Activated CD4-positive, alpha-beta T cell treated with anti-CD3 and anti-CD28 coated beads, Interleukin-2, amount 10 ng/mL, durations not matched to agents 7 days and 5 days (primary cell): ENCODE measurements around the gene AK9. TPM values are rescaled to one million over a fixed set of nuclear protein-coding genes. Genes with fewer than 3 reads are reported as not detected.
"Not testable (repeated sequence)": the region's sequence is repeated elsewhere in the genome, so short reads cannot be mapped to it uniquely, and the experiment has no call there.

Source experiments
- CTCF ChIA-PET: fragments of 350-600 bp; sonication (Branson Sonifier 250); formaldehyde crosslinking; loops from one replicate; lab custom pipeline; 2021; ENCODE audit warnings: antibody characterized with exemption; lab: Charles Lee
- POLR2A ChIA-PET: fragments of 350-600 bp; sonication (Branson Sonifier 250); formaldehyde crosslinking; loops from one replicate; lab custom pipeline; 2021; ENCODE audit warnings: antibody characterized with exemption; lab: Charles Lee
- DNase-seq: peaks from one replicate; pipeline ENCODE4 v3.0.0-alpha.2; 2020
- H3K27ac Mint-ChIP-seq: one replicate; pipeline ENCODE4 v1.8.0; 2021; ENCODE audit warnings: mild to moderate bottlenecking, moderate library complexity, mixed read lengths
- H3K27me3 Mint-ChIP-seq: one replicate; pipeline ENCODE4 v1.8.0; 2021; ENCODE audit warnings: mixed read lengths
- H3K36me3 Mint-ChIP-seq: one replicate; pipeline ENCODE4 v1.8.0; 2021; ENCODE audit warnings: low read depth, mixed read lengths
- H3K4me1 Mint-ChIP-seq: one replicate; pipeline ENCODE4 v1.8.0; 2021; ENCODE audit warnings: mixed read lengths
- H3K4me3 Mint-ChIP-seq: one replicate; pipeline ENCODE4 v1.8.0; 2021; ENCODE audit warnings: mild to moderate bottlenecking, moderate library complexity, mixed read lengths
- H3K9me3 Mint-ChIP-seq: one replicate; pipeline ENCODE4 v1.8.0; 2021; ENCODE audit warnings: mixed read lengths
- total RNA-seq, 2 experiments: library from RNA; stranded (reverse); gene quantifications; one replicate each; pipeline ENCODE4 v1.2.3, GENCODE V29; 2021

AK9 gene
- 1 to 10 TPM; 3.4 to 5.0 TPM for total RNA-seq

DNA sequence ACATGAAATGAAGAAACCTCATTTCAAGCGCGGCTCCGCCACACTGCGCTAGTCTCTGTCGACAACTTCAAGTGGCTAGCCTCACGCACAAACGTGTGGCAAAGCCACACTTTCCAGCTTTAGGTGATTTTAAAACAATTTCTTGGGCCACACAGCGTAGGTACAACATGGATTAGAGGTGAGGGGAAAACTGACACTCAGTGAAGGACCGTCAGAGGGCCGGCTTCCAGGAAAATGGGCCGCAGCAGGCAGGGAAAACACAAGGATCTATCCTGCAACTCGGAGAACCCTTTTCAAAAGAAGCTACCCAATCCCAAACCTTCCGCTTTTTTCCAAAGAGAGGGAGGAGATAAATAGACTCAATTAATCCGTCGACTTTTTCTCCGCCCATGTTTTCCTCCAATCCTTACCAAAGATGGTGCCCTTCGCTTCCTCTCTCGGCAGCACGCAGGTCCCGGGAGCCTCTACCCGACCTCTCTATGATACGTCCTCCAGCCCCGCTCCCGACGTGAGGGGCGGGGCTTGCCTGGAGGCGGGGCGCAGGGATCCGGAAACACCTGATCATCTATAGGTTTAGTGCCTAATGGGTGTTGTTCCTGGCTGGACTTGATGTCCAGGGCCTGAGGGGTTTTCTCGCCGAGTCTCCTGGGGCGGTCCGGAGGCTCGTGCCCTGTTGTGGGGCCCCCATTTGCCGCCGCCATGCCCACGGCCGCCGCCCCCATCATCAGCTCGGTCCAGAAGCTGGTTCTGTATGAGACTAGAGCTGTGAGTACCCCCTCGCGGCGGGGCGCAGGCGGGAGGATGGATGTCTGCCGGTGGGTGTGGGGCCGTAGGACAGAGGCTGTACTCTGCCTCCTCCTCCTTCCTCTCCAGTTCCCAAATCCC, at the start of gene AK9, which contains the start of gene FIG4:
AK9 (minus strand) TSS at position 466 of the 885 bp plus-strand sequence. CDS start 15,457 bp downstream, outside the sequence.
FIG4 (plus strand) TSS at position 560 of the 885 bp plus-strand sequence; CDS start at position 700, 140 bp downstream.
- Mint-ChIP-seq H3K36me3 (peaks cover 7% of the 10 kb centered on the region), H3K4me3 (peak within 1 kb of the TSS; percentile 89), H3K27ac (peak within 1 kb of the TSS; percentile 91), H3K9me3 (no peaks in the 10 kb centered on the region), H3K4me1 (peaks cover 32% of the 10 kb centered on the region), H3K27me3 (peaks cover 2% of the 10 kb centered on the region)
- peak; percentile 92 for DNase-seq
- CTCF ChIA-PET, result interaction anchor here (0.8 to 1.1 kb wide), 4 partner anchors 12 to 307 kb away, joined by 3 read pairs; no protein-coding TSS in a partner anchor
- POLR2A ChIA-PET, result no interaction called here

DNA sequence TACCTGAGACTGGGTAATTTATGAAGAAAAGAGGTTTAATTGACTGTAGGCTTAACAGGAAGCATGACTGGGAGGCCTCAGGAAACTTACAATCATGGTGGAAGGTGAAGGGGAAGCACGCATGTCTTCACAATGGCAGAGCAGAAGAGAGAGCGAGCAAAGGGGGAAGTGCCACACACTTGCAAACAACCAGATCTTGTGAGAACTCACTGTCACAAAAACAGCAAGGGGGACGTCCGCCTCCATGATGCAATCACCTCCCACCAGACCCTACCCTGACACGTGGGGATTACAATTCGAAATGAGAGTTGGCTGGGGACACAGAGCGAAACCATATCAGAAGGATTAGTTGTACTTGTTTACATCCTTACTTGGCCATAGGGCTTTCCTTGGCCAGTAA, 49.8 kb upstream of the AK9 start:
- CTCF ChIA-PET, result no interaction called here

DNA sequence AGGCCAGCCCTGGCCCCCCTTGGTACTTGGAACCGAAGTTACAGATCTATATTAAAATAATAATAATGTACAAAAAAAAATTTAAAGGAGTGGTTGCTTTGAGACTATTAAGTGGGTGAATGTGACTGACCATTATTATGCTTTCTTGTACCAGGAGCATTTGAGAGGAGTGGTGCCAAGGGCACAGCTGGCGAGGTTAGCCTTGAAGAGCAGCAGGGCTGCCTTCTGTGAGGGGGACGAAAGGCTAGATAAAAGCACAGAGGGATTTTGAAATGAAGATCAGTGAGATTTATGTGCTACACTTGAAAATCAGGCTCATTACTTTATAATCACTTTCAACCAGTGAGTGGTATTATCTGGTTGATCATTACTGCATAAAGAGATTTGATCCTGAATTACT, 48.7 kb upstream of the AK9 start:
- no peaks in the 10 kb centered on the region for H3K27me3 Mint-ChIP-seq
- ChIA-PET CTCF (no interaction called here), POLR2A (no interaction called here)
- peaks cover 15% of the 10 kb centered on the region for H3K36me3 Mint-ChIP-seq
- H3K4me3 Mint-ChIP-seq, result no peak overlapping the region
- no peak overlapping the region for H3K27ac Mint-ChIP-seq
- DNase-seq, result no peak
- peaks cover 6% of the 10 kb centered on the region for H3K9me3 Mint-ChIP-seq
- no peaks in the 10 kb centered on the region for H3K4me1 Mint-ChIP-seq

More for the DNA sequence above, 49.8 kb upstream of the AK9 start:
- Mint-ChIP-seq H3K36me3 (peaks cover 22% of the 10 kb centered on the region), H3K27ac (no peak overlapping the region), H3K9me3 (peaks cover 7% of the 10 kb centered on the region), H3K27me3 (no peaks in the 10 kb centered on the region), H3K4me1 (no peaks in the 10 kb centered on the region), H3K4me3 (no peak overlapping the region)
- DNase-seq, result no peak
- POLR2A ChIA-PET, result no interaction called here

DNA sequence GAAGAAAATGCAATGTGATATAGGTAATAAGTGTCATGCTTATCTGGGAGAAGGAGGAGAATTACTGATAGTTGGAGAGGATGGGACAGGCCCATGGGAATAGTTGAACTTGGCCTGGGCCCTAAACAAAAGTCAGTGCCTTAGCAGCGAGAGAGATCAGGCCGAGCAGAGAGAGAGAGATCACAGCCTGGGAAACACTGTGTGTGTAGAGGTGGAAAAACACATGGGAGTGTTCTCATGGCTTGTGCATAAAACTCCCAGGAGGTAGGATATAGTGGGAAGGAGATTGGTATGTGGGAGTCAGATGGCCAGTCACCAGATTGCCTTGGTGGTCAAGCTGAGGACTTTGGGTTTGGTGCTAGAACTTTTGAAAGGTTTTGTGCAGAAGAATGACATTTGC, 47.7 kb upstream of the AK9 start:
- no peak for DNase-seq
- Mint-ChIP-seq H3K36me3 (peaks cover 13% of the 10 kb centered on the region), H3K27me3 (no peaks in the 10 kb centered on the region), H3K4me3 (no peak overlapping the region), H3K27ac (no peak overlapping the region), H3K9me3 (peaks cover 3% of the 10 kb centered on the region), H3K4me1 (no peaks in the 10 kb centered on the region)
- POLR2A ChIA-PET, result no interaction called here
- CTCF ChIA-PET, result no interaction called here

DNA sequence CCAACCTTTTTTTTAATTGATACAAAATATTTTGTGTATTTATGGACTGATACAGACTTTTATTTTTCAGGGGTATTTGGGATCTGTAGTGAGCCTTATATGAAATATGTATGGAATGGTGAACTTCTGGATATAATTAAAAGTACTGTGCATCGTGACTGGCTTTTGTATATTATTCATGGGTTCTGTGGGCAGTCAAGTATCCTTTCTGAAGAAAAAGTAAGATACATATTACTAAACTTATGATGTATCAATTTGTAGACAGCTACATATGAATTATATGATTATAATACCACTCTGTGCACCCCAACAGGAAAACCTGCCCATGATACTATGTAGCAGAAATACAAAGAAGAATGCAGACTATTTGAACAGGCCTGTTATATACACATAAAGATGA, 47.3 kb upstream of the AK9 start:
- no peaks in the 10 kb centered on the region for H3K4me1 Mint-ChIP-seq
- H3K36me3 Mint-ChIP-seq, result peaks cover 13% of the 10 kb centered on the region
- no peak overlapping the region for H3K27ac Mint-ChIP-seq
- ChIA-PET CTCF (no interaction called here), POLR2A (no interaction called here)
- no peak overlapping the region for H3K4me3 Mint-ChIP-seq
- no peaks in the 10 kb centered on the region for H3K27me3 Mint-ChIP-seq
- H3K9me3 Mint-ChIP-seq, result peaks cover 3% of the 10 kb centered on the region
- DNase-seq, result no peak

DNA sequence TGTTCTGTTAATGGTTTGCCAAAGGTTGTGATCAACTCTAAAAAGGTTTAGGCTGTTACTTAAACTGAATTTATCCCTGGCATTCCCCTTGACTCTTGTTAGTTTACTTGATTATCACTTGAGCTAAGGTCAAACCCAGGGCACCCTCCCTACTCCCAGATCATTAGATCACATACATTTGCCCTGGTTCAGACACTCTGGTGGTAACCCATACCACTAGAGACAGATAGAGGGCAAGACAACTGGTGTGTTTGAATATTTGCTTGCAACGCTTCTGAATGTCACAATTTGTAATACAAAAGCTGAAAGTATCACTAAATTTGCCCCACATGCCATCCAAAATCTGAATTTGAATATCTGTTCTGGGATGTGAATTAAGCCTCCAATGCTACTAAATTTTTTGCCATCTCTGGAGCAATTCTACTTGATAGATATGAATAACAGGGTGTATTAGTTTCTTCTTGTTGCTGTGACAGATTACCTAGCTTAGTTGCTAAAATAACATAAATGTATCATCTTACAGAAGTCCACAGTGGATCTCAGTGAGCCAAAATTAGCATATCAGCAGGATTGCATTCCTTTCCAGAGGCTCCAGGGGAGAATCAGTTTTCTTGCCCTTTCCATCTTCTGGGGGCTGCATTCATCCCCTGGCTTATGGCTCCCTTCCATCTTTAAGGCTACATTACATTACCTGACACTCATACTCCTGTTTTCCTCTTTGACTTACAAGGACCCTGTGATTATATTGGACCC, 45.4 kb upstream of the AK9 start:
- H3K27me3 Mint-ChIP-seq, result no peaks in the 10 kb centered on the region
- ChIA-PET POLR2A (no interaction called here), CTCF (no interaction called here)
- DNase-seq, result no peak
- no peaks in the 10 kb centered on the region for H3K4me1 Mint-ChIP-seq
- H3K9me3 Mint-ChIP-seq, result peaks cover 3% of the 10 kb centered on the region
- H3K27ac Mint-ChIP-seq, result no peak overlapping the region
- no peak overlapping the region for H3K4me3 Mint-ChIP-seq
- H3K36me3 Mint-ChIP-seq, result peaks cover 13% of the 10 kb centered on the region

DNA sequence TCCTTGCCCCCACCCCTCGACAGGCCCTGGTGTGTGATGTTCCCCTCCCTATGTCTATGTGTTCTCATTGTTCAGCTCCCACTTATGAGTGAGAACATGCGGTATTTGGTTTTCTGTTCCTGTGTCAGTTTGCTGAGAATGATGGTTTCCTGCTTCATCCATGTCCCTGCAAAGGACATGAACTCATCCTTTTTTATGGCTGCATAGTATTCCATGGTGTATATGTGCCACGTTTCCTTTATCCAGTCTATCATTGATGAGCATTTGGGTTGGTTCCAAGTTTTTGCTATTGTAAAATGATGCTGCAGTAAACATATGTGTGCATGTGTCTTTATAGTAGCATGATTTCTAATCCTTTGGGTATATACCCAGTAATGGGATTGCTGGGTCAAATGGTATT, 34.2 kb upstream of the AK9 start:
- H3K9me3 Mint-ChIP-seq, H3K27me3 Mint-ChIP-seq, POLR2A ChIA-PET, H3K4me3 Mint-ChIP-seq, H3K4me1 Mint-ChIP-seq, H3K27ac Mint-ChIP-seq, DNase-seq, CTCF ChIA-PET, H3K36me3 Mint-ChIP-seq: not testable (repeated sequence)

DNA sequence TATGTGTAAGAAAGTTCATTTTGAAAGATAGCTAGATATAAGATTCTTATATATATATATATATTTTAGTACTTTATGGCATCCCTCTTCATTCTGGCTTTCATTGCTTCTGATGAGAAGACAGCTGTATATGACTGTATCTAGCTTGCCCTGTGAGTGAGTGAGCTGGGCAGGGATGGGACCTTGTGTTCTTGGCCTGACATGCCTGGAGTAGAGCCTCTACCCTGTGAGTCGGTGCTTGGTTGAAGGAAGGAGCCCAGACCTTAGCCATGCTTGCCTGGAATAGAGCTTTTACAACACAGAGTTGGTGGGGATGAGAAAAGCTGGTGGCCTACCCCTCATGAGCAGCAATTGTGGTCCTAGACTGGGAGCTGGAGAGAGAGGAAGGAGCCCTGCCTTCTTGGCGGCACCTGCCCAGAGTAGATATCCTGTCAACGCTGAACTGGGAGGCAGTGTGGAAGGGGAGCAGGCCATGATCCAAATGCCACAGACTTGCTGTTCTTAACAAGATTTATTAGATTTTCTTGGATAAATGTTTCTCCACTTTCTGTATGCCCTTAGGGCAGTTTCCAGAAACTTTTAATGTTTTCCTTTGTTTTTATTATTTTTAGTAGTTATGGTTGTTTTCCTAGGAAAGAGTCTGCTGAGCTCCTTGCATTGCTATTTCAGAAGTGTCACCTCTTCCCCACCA, 31.7 kb upstream of the AK9 start:
- Mint-ChIP-seq H3K27ac (no peak overlapping the region), H3K27me3 (no peaks in the 10 kb centered on the region), H3K4me1 (no peaks in the 10 kb centered on the region), H3K36me3 (peaks cover 11% of the 10 kb centered on the region), H3K4me3 (no peak overlapping the region), H3K9me3 (no peaks in the 10 kb centered on the region)
- ChIA-PET POLR2A (interaction anchor here (0.6 kb wide), 1 partner anchor 30 kb away, joined by 6 read pairs; no protein-coding TSS in a partner anchor), CTCF (interaction anchor here (0.8 kb wide), 1 partner anchor 21 kb away, joined by 3 read pairs; no protein-coding TSS in a partner anchor)
- DNase-seq, result no peak

DNA sequence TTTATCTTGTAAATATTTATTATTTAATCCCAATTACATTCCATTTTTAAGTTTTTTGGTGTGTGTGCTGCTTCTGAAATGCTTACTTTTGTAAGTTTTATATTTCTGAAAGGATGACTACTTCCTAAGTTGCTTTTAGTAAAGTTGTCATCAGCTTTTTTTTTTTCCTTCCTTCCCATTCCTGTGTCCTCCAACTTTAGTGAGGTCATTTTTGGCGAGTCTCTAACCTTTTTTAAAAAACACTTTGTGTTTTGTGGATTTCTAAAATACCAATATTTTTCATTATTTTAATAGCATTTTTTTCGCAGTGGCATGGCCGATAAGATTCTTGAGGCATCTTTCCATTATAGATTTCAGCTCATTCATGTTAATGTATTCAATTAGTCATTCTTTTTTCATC, 31.0 kb upstream of the AK9 start:
- H3K4me1 Mint-ChIP-seq, result no peaks in the 10 kb centered on the region
- ChIA-PET POLR2A (interaction anchor here (0.6 kb wide), 1 partner anchor 29 kb away, joined by 6 read pairs; no protein-coding TSS in a partner anchor), CTCF (no interaction called here)
- no peak overlapping the region for H3K27ac Mint-ChIP-seq
- H3K4me3 Mint-ChIP-seq, result no peak overlapping the region
- DNase-seq, result no peak
- H3K36me3 Mint-ChIP-seq, result peaks cover 15% of the 10 kb centered on the region
- no peaks in the 10 kb centered on the region for H3K9me3 Mint-ChIP-seq
- H3K27me3 Mint-ChIP-seq, result no peaks in the 10 kb centered on the region

DNA sequence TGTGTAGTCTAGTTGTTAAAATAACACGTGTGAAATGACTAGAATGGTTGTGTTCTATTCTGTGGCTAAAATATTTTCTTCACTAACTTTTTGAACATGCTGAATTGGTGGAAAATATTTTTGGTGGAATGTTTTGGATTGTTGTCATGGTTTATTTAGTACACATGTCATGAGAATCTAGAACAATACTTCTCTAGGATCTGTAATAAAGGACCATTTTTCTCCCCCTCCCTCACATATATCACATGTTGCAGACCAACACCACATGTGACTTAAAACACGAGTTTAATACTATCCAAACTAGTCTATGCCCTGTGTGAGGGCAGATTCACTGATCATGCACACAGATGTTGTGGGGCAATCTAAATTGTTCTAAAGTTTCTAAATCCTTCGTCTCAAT, 29.3 kb upstream of the AK9 start:
- Mint-ChIP-seq H3K36me3 (peaks cover 11% of the 10 kb centered on the region), H3K9me3 (no peaks in the 10 kb centered on the region), H3K27ac (no peak overlapping the region), H3K27me3 (no peaks in the 10 kb centered on the region), H3K4me3 (no peak overlapping the region), H3K4me1 (no peaks in the 10 kb centered on the region)
- ChIA-PET CTCF (interaction anchor here (1.3 kb wide), 1 partner anchor 14 kb away, joined by 5 read pairs; no protein-coding TSS in a partner anchor), POLR2A (no interaction called here)
- no peak for DNase-seq

DNA sequence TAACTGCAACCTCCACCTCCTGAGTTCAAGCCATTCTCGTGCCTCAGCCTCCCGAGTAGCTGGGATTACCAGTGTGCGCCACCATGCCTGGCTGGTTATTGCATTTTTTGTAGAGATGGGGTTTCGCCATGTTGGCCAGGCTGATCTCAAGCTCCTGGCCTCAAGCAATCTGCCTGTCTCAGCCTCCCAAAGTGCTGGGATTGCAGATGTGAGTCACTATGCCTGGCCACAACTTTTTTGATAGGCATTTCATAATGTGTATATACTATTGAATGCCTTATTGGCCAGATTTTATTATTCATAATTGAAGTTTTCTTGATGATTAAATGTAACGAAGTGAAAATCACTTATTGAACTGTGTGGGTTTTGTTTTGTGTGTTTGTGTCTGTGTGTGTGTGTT, 28.0 kb upstream of the AK9 start:
- no peak overlapping the region for H3K4me3 Mint-ChIP-seq
- ChIA-PET CTCF (interaction anchor here (0.8 kb wide), 1 partner anchor 321 kb away, joined by 3 read pairs; no protein-coding TSS in a partner anchor), POLR2A (no interaction called here)
- H3K4me1 Mint-ChIP-seq, result no peaks in the 10 kb centered on the region
- no peaks in the 10 kb centered on the region for H3K27me3 Mint-ChIP-seq
- no peaks in the 10 kb centered on the region for H3K9me3 Mint-ChIP-seq
- H3K27ac Mint-ChIP-seq, result no peak overlapping the region
- H3K36me3 Mint-ChIP-seq, result peaks cover 7% of the 10 kb centered on the region
- no peak for DNase-seq

DNA sequence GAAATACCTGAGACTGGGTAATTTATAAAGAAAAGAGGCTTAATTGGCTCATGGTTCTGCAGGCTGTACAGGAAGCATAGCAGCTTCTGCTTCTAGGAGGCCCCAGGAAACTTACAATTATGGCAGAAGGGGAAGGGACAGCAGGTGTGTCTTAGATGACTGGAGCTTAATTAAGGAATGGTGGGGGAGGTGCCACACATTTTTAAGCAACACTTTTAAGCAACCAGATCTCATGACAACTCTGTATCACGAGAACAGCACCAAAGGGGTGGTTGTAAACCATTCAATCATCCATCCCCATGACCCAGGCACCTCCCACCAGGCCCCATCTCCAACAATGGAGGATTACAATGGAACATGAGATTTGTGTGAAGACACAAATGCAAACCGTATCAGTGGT, 27.0 kb upstream of the AK9 start:
- Mint-ChIP-seq H3K4me3 (no peak overlapping the region), H3K9me3 (no peaks in the 10 kb centered on the region), H3K4me1 (no peaks in the 10 kb centered on the region), H3K36me3 (peaks cover 6% of the 10 kb centered on the region), H3K27ac (no peak overlapping the region), H3K27me3 (no peaks in the 10 kb centered on the region)
- ChIA-PET POLR2A (no interaction called here), CTCF (interaction anchor here (1.3 kb wide), 1 partner anchor 17 kb away, joined by 4 read pairs; no protein-coding TSS in a partner anchor)
- DNase-seq, result no peak
